Activated T-helper 1 cell treated with anti-CD3 and anti-CD28 coated beads, Interleukin-12 subunit alpha, Interleukin-12 subunit beta, Interleukin-2, Interleukin-4 antibody, amounts not matched to agents 30 ng/mL and 10 ng/mL and 1 ng/mL, durations not matched to agents 14 hours and 24 hours and 36 hours (primary cell): Measurements from ENCODE around the gene IL1RN. TPM values are rescaled to one million over a fixed set of nuclear protein-coding genes. Genes with fewer than 3 reads are reported as not detected.
A peak's percentile ranks its signal among the peaks of the same experiment; 100 is the strongest.

Experiments used
- DNase-seq: peaks from one replicate; pipeline ENCODE4 v3.0.0; 2021; ENCODE audit warnings: low spot score
- H3K27ac Mint-ChIP-seq: one replicate; pipeline ENCODE4 v1.8.0; 2021; ENCODE audit warnings: mild to moderate bottlenecking, mixed read lengths
- H3K27me3 Mint-ChIP-seq: one replicate; pipeline ENCODE4 v1.8.0; 2022; ENCODE audit warnings: mild to moderate bottlenecking, moderate library complexity, mixed read lengths; ENCODE audit not compliant: insufficient read depth
- H3K36me3 Mint-ChIP-seq: one replicate; pipeline ENCODE4 v1.8.0; 2021; ENCODE audit warnings: low read depth, mixed read lengths
- H3K4me1 Mint-ChIP-seq: one replicate; pipeline ENCODE4 v1.8.0; 2021; ENCODE audit warnings: low read depth, mixed read lengths
- H3K4me3 Mint-ChIP-seq: one replicate; pipeline ENCODE4 v1.8.0; 2021; ENCODE audit warnings: mild to moderate bottlenecking, moderate library complexity, mixed read lengths
- H3K9me3 Mint-ChIP-seq: one replicate; pipeline ENCODE4 v1.8.0; 2021; ENCODE audit warnings: mixed read lengths
- intact Hi-C: fragments of 100-400 bp; cut with micrococcal nuclease; formaldehyde crosslinking; loops from one replicate; pipeline ENCODE4 v1.15.1; 2024
- total RNA-seq: library from RNA; stranded (reverse); gene quantifications from 2 replicates; pipeline ENCODE4 v1.2.3, GENCODE V29; 2022

Gene IL1RN
- total RNA-seq, 1 donor from 2014 or later = 4.2 TPM

GRCh38 chr2:113169002-113169530 lies 41.7 kb downstream of the IL1RN start:
- H3K4me3 Mint-ChIP-seq = peak overlapping the region; percentile 42
- peaks cover 63% of the 10 kb centered on the region for H3K4me1 Mint-ChIP-seq
- peaks cover 21% of the 10 kb centered on the region for H3K36me3 Mint-ChIP-seq
- peak overlapping the region; percentile 93 for H3K27ac Mint-ChIP-seq
- DNase-seq = peak; percentile 25
- peaks cover 10% of the 10 kb centered on the region for H3K9me3 Mint-ChIP-seq
- H3K27me3 Mint-ChIP-seq = no peaks in the 10 kb centered on the region
- intact Hi-C loops = no loop called here

- no peak for DNase-seq
- H3K4me3 Mint-ChIP-seq = peak overlapping the region; percentile 4
- H3K9me3 Mint-ChIP-seq = peaks cover 10% of the 10 kb centered on the region
- H3K4me1 Mint-ChIP-seq = peaks cover 63% of the 10 kb centered on the region
- H3K27me3 Mint-ChIP-seq = no peaks in the 10 kb centered on the region
- peaks cover 24% of the 10 kb centered on the region for H3K36me3 Mint-ChIP-seq
- intact Hi-C loops = no loop called here
- peak overlapping the region; percentile 62 for H3K27ac Mint-ChIP-seq
Observed at GRCh38 chr2:113169586-113169985, 42.2 kb downstream of the IL1RN start.

DNA sequence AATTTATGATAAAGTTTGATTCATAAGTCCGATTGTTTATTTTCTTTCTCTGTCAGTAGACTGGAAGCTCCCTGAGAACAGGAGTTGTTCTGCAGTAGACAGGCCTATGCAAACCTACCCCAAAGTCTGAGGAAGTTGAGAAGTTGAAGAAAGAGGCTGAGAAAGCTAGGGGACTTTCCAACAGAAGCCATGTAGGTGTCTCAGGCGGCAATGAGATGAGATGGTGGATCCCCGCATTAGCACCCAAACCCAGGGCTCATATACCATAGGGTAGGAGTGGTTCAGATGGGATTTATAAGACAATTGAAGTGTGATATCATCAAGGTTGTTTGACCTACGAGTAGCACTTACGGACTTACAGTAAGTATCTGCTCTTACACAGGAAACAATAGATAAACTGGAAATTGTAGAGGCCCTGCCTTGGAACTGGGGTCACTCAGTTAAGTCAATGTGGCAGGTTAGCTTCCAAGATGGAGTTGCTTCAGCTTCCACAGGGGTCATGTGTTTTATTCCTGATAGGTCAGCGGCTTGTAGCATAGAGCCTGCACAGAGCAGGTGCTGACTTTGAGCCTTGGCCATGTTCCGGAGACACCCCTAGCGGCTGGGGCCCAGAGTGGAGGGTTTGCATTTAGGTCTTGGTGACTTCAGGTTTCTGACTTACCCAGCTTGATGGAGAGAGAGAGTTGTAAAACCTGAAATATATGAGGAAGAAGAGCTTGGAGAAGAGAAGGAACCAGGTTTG lies 44.1 kb downstream of the IL1RN start:
- peaks cover 73% of the 10 kb centered on the region for H3K4me1 Mint-ChIP-seq
- H3K36me3 Mint-ChIP-seq = peaks cover 34% of the 10 kb centered on the region
- peaks cover 3% of the 10 kb centered on the region for H3K27me3 Mint-ChIP-seq
- peak overlapping the region; percentile 16 for H3K4me3 Mint-ChIP-seq
- H3K9me3 Mint-ChIP-seq = peaks cover 10% of the 10 kb centered on the region
- H3K27ac Mint-ChIP-seq = peak overlapping the region; percentile 66
- intact Hi-C loops = loop anchor here (2.0 to 10.0 kb wide), 3 partner anchors 67 to 897 kb away; partner anchors contain the start of genes SLC20A1 and ZC3H6
- no peak for DNase-seq

- no peak for DNase-seq
- Mint-ChIP-seq H3K27me3 (peaks cover 3% of the 10 kb centered on the region), H3K4me1 (peaks cover 72% of the 10 kb centered on the region), H3K9me3 (peaks cover 10% of the 10 kb centered on the region), H3K36me3 (peaks cover 44% of the 10 kb centered on the region), H3K27ac (peak overlapping the region; percentile 93), H3K4me3 (peak overlapping the region; percentile 89)
- intact Hi-C loops = loop anchor here (1.0 to 10.0 kb wide), 6 partner anchors 16 to 898 kb away; partner anchors contain the start of genes CKAP2L, SLC20A1 and ZC3H6
Observed at GRCh38 chr2:113172721-113173541, 45.5 kb downstream of the IL1RN start.

DNA sequence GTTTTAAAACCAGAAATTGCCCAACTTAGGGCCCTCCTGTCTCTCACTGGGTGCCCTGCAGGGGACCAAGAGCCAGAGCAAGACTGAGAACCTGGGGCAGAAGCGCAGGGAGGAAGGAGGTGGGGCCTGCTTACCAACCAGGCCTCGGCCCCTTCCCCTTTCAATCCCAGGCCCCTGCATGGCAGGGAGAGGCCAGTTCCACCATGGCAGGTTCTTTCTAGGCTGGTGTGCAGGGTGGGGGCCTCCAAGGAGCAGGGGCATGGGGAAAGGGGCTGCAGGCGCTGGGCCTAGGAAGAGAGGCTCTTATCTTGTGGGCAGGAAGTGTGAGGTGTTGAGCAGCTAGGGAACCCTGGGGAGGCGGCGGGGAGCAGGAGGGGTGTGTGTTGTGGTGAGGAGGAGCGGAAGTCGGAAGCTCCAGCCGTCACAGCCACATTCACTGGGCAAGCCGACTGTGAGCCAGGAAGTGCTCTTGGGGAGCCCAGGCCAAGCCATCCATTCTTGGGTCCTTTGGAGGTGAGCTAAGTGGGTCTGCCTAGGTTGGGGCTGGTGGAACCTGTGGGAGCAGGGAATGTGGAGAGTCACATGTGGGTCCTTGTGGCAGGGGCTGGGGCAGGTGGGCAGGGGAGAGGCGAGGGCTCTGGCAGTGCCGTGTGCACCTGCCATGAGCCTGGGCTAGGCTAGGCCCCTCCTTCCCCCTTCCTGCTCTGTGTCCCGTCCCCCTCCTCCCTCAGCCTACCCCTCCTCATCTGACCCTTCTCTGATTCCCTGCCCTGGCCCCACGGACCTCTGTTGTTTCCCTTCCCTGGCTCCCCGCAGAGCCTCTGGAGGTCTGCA lies 46.4 kb downstream of the IL1RN start, which contains the start of gene PSD4:
TSS of gene PSD4 (plus strand) at position 430 of the 834 bp plus-strand sequence. CDS start 8,486 bp downstream, outside the sequence.
- intact Hi-C loops = loop anchor here (1.0 to 10.0 kb wide), 8 partner anchors 16 to 899 kb away; partner anchors contain the start of genes CKAP2L, SLC20A1 and ZC3H6
- peaks cover 72% of the 10 kb centered on the region for H3K4me1 Mint-ChIP-seq
- peaks cover 3% of the 10 kb centered on the region for H3K27me3 Mint-ChIP-seq
- H3K36me3 Mint-ChIP-seq = peaks cover 50% of the 10 kb centered on the region
- peaks cover 10% of the 10 kb centered on the region for H3K9me3 Mint-ChIP-seq
- H3K27ac Mint-ChIP-seq = peak within 1 kb of the TSS; percentile 93
- H3K4me3 Mint-ChIP-seq = peak within 1 kb of the TSS; percentile 89
- DNase-seq = peak; percentile 86

GRCh38 chr2:113174376-113174750 lies 47.0 kb downstream of the IL1RN start:
- H3K4me3 Mint-ChIP-seq = peak overlapping the region; percentile 89
- H3K36me3 Mint-ChIP-seq = peaks cover 52% of the 10 kb centered on the region
- peaks cover 3% of the 10 kb centered on the region for H3K27me3 Mint-ChIP-seq
- H3K9me3 Mint-ChIP-seq = peaks cover 10% of the 10 kb centered on the region
- peak overlapping the region; percentile 93 for H3K27ac Mint-ChIP-seq
- no peak for DNase-seq
- peaks cover 72% of the 10 kb centered on the region for H3K4me1 Mint-ChIP-seq
- intact Hi-C loops = loop anchor here (2.0 to 10.0 kb wide), 4 partner anchors 60 to 900 kb away; partner anchors contain the start of genes SLC20A1 and ZC3H6

DNA sequence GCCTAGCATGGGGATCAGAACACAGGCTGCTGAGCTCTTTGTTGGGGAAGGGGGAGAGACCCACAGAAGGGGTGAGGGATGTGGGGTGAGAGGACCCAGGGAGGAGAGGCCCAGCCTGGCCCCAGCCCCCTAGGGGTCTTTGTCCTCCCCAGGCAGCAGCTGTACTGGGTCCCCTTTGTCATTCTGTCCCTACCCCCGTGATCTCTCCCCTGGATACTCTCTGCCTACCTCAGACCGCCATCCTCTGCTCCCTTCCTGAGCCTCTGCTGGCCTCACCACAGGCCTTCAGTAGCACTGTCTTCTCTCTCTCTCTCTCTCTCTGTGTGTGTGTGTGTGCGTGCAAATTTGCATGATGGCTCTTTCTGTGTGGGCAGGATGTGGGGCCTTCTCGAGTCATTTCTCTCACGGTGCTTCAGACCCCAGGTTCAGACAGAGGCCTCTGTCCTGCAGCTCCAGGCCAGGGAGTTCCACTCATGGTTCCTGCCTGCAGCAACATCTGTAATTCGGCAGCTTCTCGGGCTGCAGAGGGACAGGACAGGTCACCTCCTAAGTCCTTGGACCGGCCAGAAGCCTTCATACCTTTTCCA lies 47.7 kb downstream of the IL1RN start:
- peaks cover 5% of the 10 kb centered on the region for H3K9me3 Mint-ChIP-seq
- peaks cover 51% of the 10 kb centered on the region for H3K36me3 Mint-ChIP-seq
- DNase-seq = peak; percentile 76
- peaks cover 3% of the 10 kb centered on the region for H3K27me3 Mint-ChIP-seq
- intact Hi-C loops = loop anchor here (1.0 to 10.0 kb wide), 6 partner anchors 24 to 900 kb away; partner anchors contain the start of genes SLC20A1 and ZC3H6
- peak overlapping the region; percentile 89 for H3K4me3 Mint-ChIP-seq
- peaks cover 74% of the 10 kb centered on the region for H3K4me1 Mint-ChIP-seq
- peak overlapping the region; percentile 93 for H3K27ac Mint-ChIP-seq

DNA sequence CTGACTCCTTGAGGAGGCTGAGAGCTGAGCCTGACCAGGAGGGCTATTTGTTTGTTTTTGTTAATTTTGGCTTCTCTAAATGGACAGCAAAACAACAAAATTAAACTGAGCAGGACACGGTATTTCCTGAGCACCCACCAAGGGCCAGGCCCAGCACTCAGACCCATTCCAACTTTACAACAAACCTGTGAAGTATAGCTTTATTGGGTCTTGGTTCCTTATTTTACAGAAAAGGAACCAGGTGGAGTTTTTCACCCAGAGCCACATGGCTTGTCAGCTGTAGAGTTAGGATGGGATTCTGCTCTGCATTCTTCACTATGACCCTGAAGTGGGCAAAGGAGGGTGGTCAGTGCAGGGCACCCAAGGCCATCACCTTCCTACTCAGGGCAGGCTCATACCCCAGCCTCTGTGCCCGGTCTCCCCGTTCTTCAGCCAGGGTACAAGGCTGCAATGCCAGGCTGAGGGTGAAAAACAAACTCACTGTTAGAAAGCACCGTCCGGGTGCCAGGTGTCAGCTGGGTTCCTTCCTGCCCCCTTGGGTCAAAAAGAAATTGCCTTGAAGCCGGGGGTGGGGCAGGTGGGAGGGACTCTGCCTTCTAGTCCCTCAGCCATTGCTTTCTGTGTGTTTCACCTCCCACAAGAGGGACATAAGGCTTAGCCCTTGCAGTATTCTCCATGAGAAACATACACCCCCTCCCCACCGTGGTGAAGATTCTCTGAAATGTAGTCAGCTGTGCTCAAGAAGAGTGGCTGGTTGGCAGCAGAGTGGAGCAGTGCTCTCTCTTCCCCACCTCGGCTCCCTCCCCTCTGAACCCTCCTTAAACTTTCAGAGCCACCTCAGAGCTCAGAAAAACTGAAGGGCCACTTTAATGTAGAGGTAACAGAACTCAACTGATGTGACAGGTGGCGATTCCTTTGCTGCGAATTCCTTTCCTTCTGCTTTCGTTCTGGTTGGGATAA lies 48.6 kb downstream of the IL1RN start:
- H3K27me3 Mint-ChIP-seq = peaks cover 3% of the 10 kb centered on the region
- H3K27ac Mint-ChIP-seq = peak overlapping the region; percentile 85
- peaks cover 81% of the 10 kb centered on the region for H3K4me1 Mint-ChIP-seq
- H3K9me3 Mint-ChIP-seq = peaks cover 4% of the 10 kb centered on the region
- H3K4me3 Mint-ChIP-seq = peak overlapping the region; percentile 89
- DNase-seq = peak; percentile 26
- intact Hi-C loops = loop anchor here (1.0 to 10.0 kb wide), 6 partner anchors 23 to 901 kb away; partner anchors contain the start of genes SLC20A1 and ZC3H6
- peaks cover 58% of the 10 kb centered on the region for H3K36me3 Mint-ChIP-seq

DNA sequence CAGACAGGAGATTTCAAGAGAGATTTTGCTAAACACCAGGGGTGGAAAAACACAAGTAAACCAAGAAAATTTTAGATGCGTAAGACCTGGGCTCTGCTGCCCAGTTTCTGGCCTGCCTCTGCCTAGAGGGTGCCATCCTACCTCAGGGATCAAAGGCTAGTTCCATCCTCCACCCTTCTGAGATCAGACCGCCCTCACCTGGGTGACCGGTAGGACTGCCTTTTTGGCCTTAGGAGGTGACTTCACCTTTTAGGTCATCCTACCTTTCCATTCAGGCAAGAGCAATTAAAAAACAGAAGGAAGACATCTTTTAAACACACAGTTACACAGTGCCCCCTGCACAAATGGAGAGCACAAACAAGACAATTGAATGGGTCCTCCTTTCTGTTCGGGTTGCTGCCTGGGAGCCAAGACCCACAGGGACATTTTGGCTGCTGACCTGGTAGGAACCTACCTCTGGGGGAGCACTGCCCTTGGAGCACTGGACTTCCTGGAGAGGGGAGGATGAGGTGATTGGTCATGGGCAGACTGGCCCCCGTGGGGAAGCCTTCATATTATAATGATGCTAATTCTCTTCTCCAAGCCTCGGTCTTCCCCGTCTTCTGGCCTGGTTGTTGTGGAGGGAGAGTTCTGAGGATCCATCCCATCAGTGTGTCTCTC lies 49.4 kb downstream of the IL1RN start:
- Mint-ChIP-seq H3K4me1 (peaks cover 81% of the 10 kb centered on the region), H3K4me3 (peak overlapping the region; percentile 89), H3K36me3 (peaks cover 58% of the 10 kb centered on the region), H3K27me3 (peaks cover 3% of the 10 kb centered on the region), H3K27ac (peak overlapping the region; percentile 85), H3K9me3 (no peaks in the 10 kb centered on the region)
- intact Hi-C loops = loop anchor here (5.0 to 10.0 kb wide), 3 partner anchors 532 to 902 kb away; partner anchors contain the start of genes SLC20A1 and ZC3H6
- no peak for DNase-seq

- no peaks in the 10 kb centered on the region for H3K9me3 Mint-ChIP-seq
- H3K36me3 Mint-ChIP-seq = peaks cover 64% of the 10 kb centered on the region
- H3K27ac Mint-ChIP-seq = peak overlapping the region; percentile 89
- peak overlapping the region; percentile 89 for H3K4me3 Mint-ChIP-seq
- peaks cover 79% of the 10 kb centered on the region for H3K4me1 Mint-ChIP-seq
- intact Hi-C loops = loop anchor here (5.0 to 10.0 kb wide), 3 partner anchors 533 to 903 kb away; partner anchors contain the start of genes SLC20A1 and ZC3H6
- DNase-seq = no peak
- H3K27me3 Mint-ChIP-seq = peaks cover 3% of the 10 kb centered on the region
Observed at GRCh38 chr2:113178069-113178746, 50.8 kb downstream of the IL1RN start.
